Measurements from ENCODE around the gene RNF13. TPM values are rescaled to one million over a fixed set of nuclear protein-coding genes. Genes with fewer than 3 reads are reported as not detected.

Gene RNF13
- total RNA-seq, 4 donors from 2014 or later: 48.3 to 63.6 (median 56.9) TPM

GRCh38 chr3:149957361-149958125 is 144.5 kb downstream of the RNF13 start:
- no peak for ATAC-seq
- in situ Hi-C loops (cut with MboI; ENCODE audit: low sequenced_read_pairs in 4 of 4) (no loop called here), intact Hi-C loops (cut with DNase I; ENCODE audit: low total_unique reads) (no loop called here)
- Histone ChIP-seq H3K9me3 (no peaks in the 10 kb centered on the region), H3K4me3 (no peak overlapping the region), H3K27ac (peak overlapping the region in 2 of 4 donors; percentile 0 to 9), H3K36me3 (peaks cover 0 to 7% of the 10 kb centered on the region in 2 donors), H3K27me3 (no peaks in the 10 kb centered on the region), H3K4me1 (peaks cover 21 to 29% of the 10 kb centered on the region in 2 donors)
- DNase-seq: no peak
- TF ChIP-seq POLR2A (IDR thresholded peaks at IDR 0.05): no peak
- no peak for TF ChIP-seq CTCF (IDR thresholded peaks at IDR 0.05 in 4 of 5, conservative IDR thresholded peaks at IDR 0.05 in 1 of 5)

GRCh38 chr3:149958171-149958796 is 145.3 kb downstream of the RNF13 start:
- no peaks in the 10 kb centered on the region for H3K9me3 ChIP-seq
- TF ChIP-seq CTCF (IDR thresholded peaks at IDR 0.05 in 4 of 5, conservative IDR thresholded peaks at IDR 0.05 in 1 of 5): no peak
- no peak for TF ChIP-seq POLR2A (IDR thresholded peaks at IDR 0.05)
- no peak for ATAC-seq
- no peaks in the 10 kb centered on the region for H3K27me3 ChIP-seq
- H3K4me3 ChIP-seq: no peak overlapping the region
- peaks cover 19 to 33% of the 10 kb centered on the region in 2 donors for H3K4me1 ChIP-seq
- H3K36me3 ChIP-seq: peaks cover 0 to 6% of the 10 kb centered on the region in 2 donors
- peak overlapping the region in 3 of 4 donors; percentile 0 to 24 (median 9) for H3K27ac ChIP-seq
- DNase-seq: no peak
- intact Hi-C loops (cut with DNase I; ENCODE audit: low total_unique reads): no loop called here
- in situ Hi-C loops (cut with MboI; ENCODE audit: low sequenced_read_pairs in 4 of 4): no loop called here

- in situ Hi-C loops (cut with MboI; ENCODE audit: low sequenced_read_pairs in 4 of 4): no loop called here
- H3K27me3 ChIP-seq: no peaks in the 10 kb centered on the region
- peaks cover 25 to 42% of the 10 kb centered on the region in 2 donors for H3K4me1 ChIP-seq
- TF ChIP-seq POLR2A (IDR thresholded peaks at IDR 0.05): no peak
- TF ChIP-seq CTCF (IDR thresholded peaks at IDR 0.05 in 4 of 5, conservative IDR thresholded peaks at IDR 0.05 in 1 of 5): no peak
- no peaks in the 10 kb centered on the region for H3K9me3 ChIP-seq
- peak overlapping the region in 2 of 4 donors; percentile 0 to 25 for H3K27ac ChIP-seq
- intact Hi-C loops (cut with DNase I; ENCODE audit: low total_unique reads): no loop called here
- H3K36me3 ChIP-seq: peaks cover 0 to 12% of the 10 kb centered on the region in 2 donors
- no peak for DNase-seq
- H3K4me3 ChIP-seq: no peak overlapping the region
- ATAC-seq: no peak
These were observed 146.4 kb downstream of the RNF13 start for GRCh38 chr3:149959443-149959842.

GRCh38 chr3:149963485-149963884 is 150.5 kb downstream of the RNF13 start:
- Histone ChIP-seq H3K4me1 (peaks cover 45 to 46% of the 10 kb centered on the region in 2 donors), H3K9me3 (no peaks in the 10 kb centered on the region), H3K27me3 (no peaks in the 10 kb centered on the region), H3K36me3 (peaks cover 0 to 37% of the 10 kb centered on the region in 2 donors), H3K4me3 (no peak overlapping the region), H3K27ac (peak overlapping the region; percentile 28 to 97 (median 46))
- no peak for TF ChIP-seq POLR2A (IDR thresholded peaks at IDR 0.05)
- no peak for TF ChIP-seq CTCF (IDR thresholded peaks at IDR 0.05 in 4 of 5, conservative IDR thresholded peaks at IDR 0.05 in 1 of 5)
- DNase-seq (no peak), ATAC-seq (no peak)
- in situ Hi-C loops (cut with MboI; ENCODE audit: low sequenced_read_pairs in 4 of 4): loop anchor here in 1 of 4 donors (10.0 kb wide), 1 partner anchor 251 kb away; no protein-coding TSS in a partner anchor
- intact Hi-C loops (cut with DNase I; ENCODE audit: low total_unique reads): no loop called here

All from gastrocnemius medialis (tissue), 4 donors.